Left lung (tissue), 10 donors: ENCODE data around the gene TRAPPC4. TPM values are rescaled to one million over a fixed set of nuclear protein-coding genes. Genes with fewer than 3 reads are reported as not detected.

Source experiments
- ATAC-seq: fragments of 200-7000 bp; cut with Tn5 transposase; one replicate; pipeline ENCODE4 v1.9.1; 2020; ENCODE audit warnings: moderate library complexity
- DNase-seq, 4 donors: peaks; one replicate each; pipeline ENCODE4 v3.0.0-alpha.2; 2013 to 2020
- H3K27ac ChIP-seq, 2 donors: fragments of 200-600 bp; sonication (generic) in 1 of 2; one replicate each; pipeline versions ENCODE4 v1.5.0 to v1.8.0; 2020 to 2021
- H3K27me3 ChIP-seq, 2 donors: fragments of 200-600 bp; sonication (generic) in 1 of 2; one replicate each; pipeline versions ENCODE4 v1.5.0 to v1.8.0; 2020 to 2021
- H3K36me3 ChIP-seq, 2 donors: fragments of 200-600 bp; sonication (generic) in 1 of 2; one replicate each; pipeline versions ENCODE4 v1.5.0 to v1.8.0; 2020 to 2021
- H3K4me1 ChIP-seq, 2 donors: fragments of 200-600 bp; one replicate each; pipeline ENCODE4 v1.8.0; 2021
- H3K4me3 ChIP-seq, 2 donors: fragments of 200-600 bp; sonication (generic) in 1 of 2; one replicate each; pipeline versions ENCODE4 v1.5.0 to v1.8.0; 2020 to 2021; ENCODE audit warnings: mild to moderate bottlenecking in 1 of 2
- H3K9me3 ChIP-seq, 2 donors: fragments of 200-600 bp; sonication (generic) in 1 of 2; one replicate each; pipeline versions ENCODE4 v1.5.0 to v1.8.0; 2020 to 2021
- CTCF ChIP-seq, 2 donors: fragments of 200-600 bp; sonication (generic) in 1 of 2; IDR thresholded peaks; one replicate each; pipeline versions ENCODE4 v1.5.0 to v1.8.0; 2021; ENCODE audit warnings: antibody characterized with exemption in 2 of 2
- intact Hi-C, 2 donors: fragments of 100-400 bp; cut with DNase I; formaldehyde crosslinking; loops; one replicate each; pipeline versions ENCODE4 v1.11.2 to v1.14.2; 2022
- polyA plus RNA-seq, 6 donors: library from polyadenylated mRNA; unstranded; fragments of 120-200 nt; gene quantifications; one replicate each; pipeline ENCODE4 v1.2.1, GENCODE V29; 2013; ENCODE audit not compliant: insufficient read length in 6 of 6
- total RNA-seq, 2 donors: library from RNA; stranded (reverse); fragmentation: NEBNext Ultra II Directional; extraction: Animal tissue kit (Norgen Biotek cat#: 25700); gene quantifications; one replicate each; pipeline ENCODE4 v1.2.1, GENCODE V29; 2021
- donor health status: DM: no; HTN: yes; CAD: no.
- donor health status: DM: no; HTN: no; CAD: no.

Gene TRAPPC4
- total and polyA plus RNA-seq, 8 donors = 57.1 to 92.7 (median 76.1) TPM

- Histone ChIP-seq H3K9me3 (no peaks in the 10 kb centered on the region), H3K27me3 (no peaks in the 10 kb centered on the region), H3K4me1 (peaks cover 15 to 49% of the 10 kb centered on the region in 2 donors), H3K4me3 (no peak overlapping the region), H3K36me3 (peaks cover 0 to 59% of the 10 kb centered on the region in 2 donors), H3K27ac (peak overlapping the region in 1 of 2 donors; percentile 46)
- ATAC-seq = no peak
- DNase-seq = no peak
- TF ChIP-seq CTCF (IDR thresholded peaks at IDR 0.05) = no peak
- intact Hi-C loops = no loop called here
These were observed 7.6 kb downstream of the TRAPPC4 start for GRCh38 chr11:119025978-119026766.

- Histone ChIP-seq H3K36me3 (peaks cover 0 to 52% of the 10 kb centered on the region in 2 donors), H3K27me3 (no peaks in the 10 kb centered on the region)
- intact Hi-C loops = no loop called here
These were observed 8.4 kb downstream of the TRAPPC4 start for GRCh38 chr11:119026970-119027369.

GRCh38 chr11:119027561-119028345 lies 9.2 kb downstream of the TRAPPC4 start:
- peaks cover 0 to 44% of the 10 kb centered on the region in 2 donors for H3K36me3 ChIP-seq
- intact Hi-C loops = no loop called here
- H3K27ac ChIP-seq = no peak overlapping the region
- TF ChIP-seq CTCF (IDR thresholded peaks at IDR 0.05) = no peak
- no peaks in the 10 kb centered on the region for H3K9me3 ChIP-seq
- H3K4me3 ChIP-seq = no peak overlapping the region
- no peak for DNase-seq
- ATAC-seq = no peak
- H3K27me3 ChIP-seq = no peaks in the 10 kb centered on the region
- peaks cover 15 to 39% of the 10 kb centered on the region in 2 donors for H3K4me1 ChIP-seq

More at GRCh38 chr11:119026970-119027369, 8.4 kb downstream of the TRAPPC4 start:
- H3K4me1 ChIP-seq = peaks cover 15 to 42% of the 10 kb centered on the region in 2 donors
- DNase-seq = no peak
- H3K27ac ChIP-seq = no peak overlapping the region
- ATAC-seq = no peak
- no peak for TF ChIP-seq CTCF (IDR thresholded peaks at IDR 0.05)
- no peaks in the 10 kb centered on the region for H3K9me3 ChIP-seq
- H3K4me3 ChIP-seq = no peak overlapping the region

- H3K4me3 ChIP-seq = no peak overlapping the region
- no peak for TF ChIP-seq CTCF (IDR thresholded peaks at IDR 0.05)
- intact Hi-C loops = no loop called here
- peak overlapping the region in 1 of 2 donors; percentile 45 for H3K27ac ChIP-seq
- peaks cover 0 to 37% of the 10 kb centered on the region in 2 donors for H3K36me3 ChIP-seq
- DNase-seq (no peak), ATAC-seq (no peak)
- peaks cover 15 to 36% of the 10 kb centered on the region in 2 donors for H3K4me1 ChIP-seq
- H3K27me3 ChIP-seq = no peaks in the 10 kb centered on the region
- H3K9me3 ChIP-seq = no peaks in the 10 kb centered on the region
These were observed 9.9 kb downstream of the TRAPPC4 start for GRCh38 chr11:119028346-119029068.
